Thymus (tissue), 11 donors: ENCODE data around the gene BST1. TPM values are rescaled to one million over a fixed set of nuclear protein-coding genes. Genes with fewer than 3 reads are reported as not detected.

Source experiments
- DNase-seq, 9 donors: peaks; one replicate each; pipeline ENCODE4 v3.0.0-alpha.2; 2013; ENCODE audit warnings: low spot score in 9 of 9, low read depth in 6 of 9, missing footprints in 1 of 9
- H3K27ac ChIP-seq, 2 donors: one replicate each; pipeline ENCODE4 v1.5.1; 2013; ENCODE audit warnings: control low read depth in 1 of 2, low read depth in 1 of 2, low read length in 1 of 2, mild to moderate bottlenecking in 1 of 2, moderate library complexity in 1 of 2
- H3K27me3 ChIP-seq, 2 donors: one replicate each; pipeline ENCODE4 v1.5.1; 2013; ENCODE audit warnings: low read length in 1 of 2; ENCODE audit not compliant: control insufficient read depth in 2 of 2, insufficient read depth in 1 of 2
- H3K36me3 ChIP-seq, 2 donors: one replicate each; pipeline ENCODE4 v1.5.1; 2013; ENCODE audit warnings: low read length in 1 of 2, mild to moderate bottlenecking in 1 of 2, moderate library complexity in 1 of 2; ENCODE audit not compliant: control insufficient read depth in 2 of 2, insufficient read depth in 2 of 2
- H3K4me1 ChIP-seq, 2 donors: one replicate each; pipeline ENCODE4 v1.5.1; 2013; ENCODE audit warnings: low read length in 2 of 2; ENCODE audit not compliant: control insufficient read depth in 2 of 2, insufficient read depth in 2 of 2
- H3K4me3 ChIP-seq, 2 donors: one replicate each; pipeline ENCODE4 v1.5.1; 2013; ENCODE audit warnings: low read length in 2 of 2, control low read depth in 1 of 2, mild to moderate bottlenecking in 1 of 2
- H3K9me3 ChIP-seq, 2 donors: one replicate each; pipeline ENCODE4 v1.5.1; 2013; ENCODE audit warnings: low read length in 1 of 2, mild to moderate bottlenecking in 1 of 2; ENCODE audit not compliant: control insufficient read depth in 2 of 2, insufficient read depth in 1 of 2
- WGBS: extraction: QIAGEN DNeasy Blood & Tissue Kit; methylation state at CpG from one replicate; pipeline ENCODE4 v1.1.7; 2013; 5-methylcytosine and 5-hydroxymethylcytosine counted together
- polyA plus RNA-seq: library from polyadenylated mRNA; stranded (reverse); fragments of 200-250 nt; gene quantifications from one replicate; pipeline ENCODE4 v1.2.3, GENCODE V29; 2013
- total RNA-seq: library from RNA; stranded (reverse); fragments of 120-200 nt; gene quantifications from one replicate; pipeline ENCODE4 v1.2.4, GENCODE V29; 2013
- donor health status: healthy.

The BST1 gene
- total and polyA plus RNA-seq, 2 donors = 2.9 to 4.1 TPM

- no peaks in the 10 kb centered on the region for H3K36me3 ChIP-seq
- DNase-seq = no peak
These were observed 13.2 kb downstream of the BST1 start for GRCh38 chr4:15716115-15716514.

GRCh38 chr4:15717086-15717485 is 14.2 kb downstream of the BST1 start:
- no peak overlapping the region for H3K27ac ChIP-seq
- no peaks in the 10 kb centered on the region for H3K36me3 ChIP-seq
- WGBS = 96% methylated on average over 6 of the region's 6 CpGs

More at GRCh38 chr4:15716115-15716514, 13.2 kb downstream of the BST1 start:
- Histone ChIP-seq H3K27me3 (no peaks in the 10 kb centered on the region), H3K4me3 (no peak overlapping the region), H3K9me3 (no peaks in the 10 kb centered on the region), H3K4me1 (no peaks in the 10 kb centered on the region), H3K27ac (no peak overlapping the region)
- 95% methylated on average over 3 of the region's 3 CpGs for WGBS

GRCh38 chr4:15717657-15718416 is 15.0 kb downstream of the BST1 start:
- Histone ChIP-seq H3K4me3 (no peak overlapping the region), H3K36me3 (no peaks in the 10 kb centered on the region), H3K27ac (no peak overlapping the region), H3K27me3 (no peaks in the 10 kb centered on the region), H3K4me1 (no peaks in the 10 kb centered on the region), H3K9me3 (no peaks in the 10 kb centered on the region)
- WGBS = 97% methylated on average over 3 of the region's 3 CpGs
- DNase-seq = no peak

More at GRCh38 chr4:15717086-15717485, 14.2 kb downstream of the BST1 start:
- Histone ChIP-seq H3K4me1 (no peaks in the 10 kb centered on the region), H3K27me3 (no peaks in the 10 kb centered on the region), H3K9me3 (no peaks in the 10 kb centered on the region), H3K4me3 (no peak overlapping the region)
- DNase-seq = no peak

GRCh38 chr4:15718465-15718864 is 15.6 kb downstream of the BST1 start:
- Histone ChIP-seq H3K27me3 (no peaks in the 10 kb centered on the region), H3K4me1 (no peaks in the 10 kb centered on the region), H3K27ac (no peak overlapping the region), H3K36me3 (no peaks in the 10 kb centered on the region), H3K9me3 (no peaks in the 10 kb centered on the region), H3K4me3 (no peak overlapping the region)
- no peak for DNase-seq
- WGBS = 94% methylated on average over 5 of the region's 5 CpGs

GRCh38 chr4:15718959-15719358 is 16.1 kb downstream of the BST1 start:
- H3K27ac ChIP-seq = no peak overlapping the region
- H3K4me1 ChIP-seq = no peaks in the 10 kb centered on the region
- no peaks in the 10 kb centered on the region for H3K9me3 ChIP-seq
- no peaks in the 10 kb centered on the region for H3K36me3 ChIP-seq
- no peak overlapping the region for H3K4me3 ChIP-seq
- WGBS = 97% methylated on average over 7 of the region's 7 CpGs
- no peaks in the 10 kb centered on the region for H3K27me3 ChIP-seq
- DNase-seq = no peak

- 94% methylated on average over 4 of the region's 4 CpGs for WGBS
- H3K27me3 ChIP-seq = no peaks in the 10 kb centered on the region
- H3K27ac ChIP-seq = no peak overlapping the region
- no peaks in the 10 kb centered on the region for H3K4me1 ChIP-seq
- no peak for DNase-seq
- no peaks in the 10 kb centered on the region for H3K36me3 ChIP-seq
- H3K4me3 ChIP-seq = no peak overlapping the region
- H3K9me3 ChIP-seq = no peaks in the 10 kb centered on the region
These were observed 16.6 kb downstream of the BST1 start for GRCh38 chr4:15719506-15719905.

- Histone ChIP-seq H3K9me3 (no peaks in the 10 kb centered on the region), H3K4me3 (no peak overlapping the region), H3K27ac (no peak overlapping the region), H3K36me3 (no peaks in the 10 kb centered on the region), H3K27me3 (no peaks in the 10 kb centered on the region), H3K4me1 (peaks cover 7 to 9% of the 10 kb centered on the region in 2 donors)
- no peak for DNase-seq
- 96% methylated on average over 2 of the region's 2 CpGs for WGBS
These were observed 18.0 kb downstream of the BST1 start for GRCh38 chr4:15720851-15721250.

GRCh38 chr4:15725608-15726007 is 22.7 kb downstream of the BST1 start:
- WGBS = 45% methylated on average over 4 of the region's 4 CpGs
- H3K27ac ChIP-seq = peak overlapping the region; percentile 47 to 72
- peaks cover 7 to 29% of the 10 kb centered on the region in 2 donors for H3K4me1 ChIP-seq
- no peaks in the 10 kb centered on the region for H3K27me3 ChIP-seq
- DNase-seq = peak in 5 of 9 donors; percentile 32 to 74 (median 37)
- H3K4me3 ChIP-seq = no peak overlapping the region
- no peaks in the 10 kb centered on the region for H3K36me3 ChIP-seq
- no peaks in the 10 kb centered on the region for H3K9me3 ChIP-seq

GRCh38 chr4:15729910-15730533 is 27.2 kb downstream of the BST1 start:
- H3K27ac ChIP-seq = no peak overlapping the region

More at GRCh38 chr4:15729910-15730533, 27.2 kb downstream of the BST1 start:
- H3K36me3 ChIP-seq = no peaks in the 10 kb centered on the region
- H3K4me3 ChIP-seq = no peak overlapping the region
- peaks cover 16 to 42% of the 10 kb centered on the region in 2 donors for H3K4me1 ChIP-seq
- DNase-seq = peak in 5 of 9 donors; percentile 41 to 80 (median 55)
- H3K27me3 ChIP-seq = no peaks in the 10 kb centered on the region
- peaks cover 0 to 4% of the 10 kb centered on the region in 2 donors for H3K9me3 ChIP-seq
- WGBS = 38% methylated on average over 3 of the region's 3 CpGs
